ENCODE measurements around the gene DCUN1D1.

The DCUN1D1 gene

DNA sequence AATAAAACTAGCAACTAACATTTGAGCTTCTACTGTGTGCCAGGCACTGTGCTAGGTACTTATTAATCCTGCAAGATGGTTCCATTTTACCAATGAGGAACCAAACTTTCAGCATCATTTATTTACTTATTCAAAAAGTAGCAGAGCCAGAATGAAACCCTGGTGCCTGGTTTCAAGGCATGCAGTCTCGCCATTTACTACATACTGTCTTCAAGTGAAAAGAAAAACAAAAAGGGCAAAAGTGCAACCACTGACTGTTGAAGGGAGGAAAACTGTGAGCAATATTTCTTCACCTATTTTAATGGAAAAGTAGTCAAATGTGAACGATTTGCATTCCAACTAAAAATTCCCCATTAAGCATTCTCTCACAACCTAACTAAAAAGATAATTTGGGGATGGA, 8.7 kb downstream of the DCUN1D1 start:
- DNase-seq = no peak

DNA sequence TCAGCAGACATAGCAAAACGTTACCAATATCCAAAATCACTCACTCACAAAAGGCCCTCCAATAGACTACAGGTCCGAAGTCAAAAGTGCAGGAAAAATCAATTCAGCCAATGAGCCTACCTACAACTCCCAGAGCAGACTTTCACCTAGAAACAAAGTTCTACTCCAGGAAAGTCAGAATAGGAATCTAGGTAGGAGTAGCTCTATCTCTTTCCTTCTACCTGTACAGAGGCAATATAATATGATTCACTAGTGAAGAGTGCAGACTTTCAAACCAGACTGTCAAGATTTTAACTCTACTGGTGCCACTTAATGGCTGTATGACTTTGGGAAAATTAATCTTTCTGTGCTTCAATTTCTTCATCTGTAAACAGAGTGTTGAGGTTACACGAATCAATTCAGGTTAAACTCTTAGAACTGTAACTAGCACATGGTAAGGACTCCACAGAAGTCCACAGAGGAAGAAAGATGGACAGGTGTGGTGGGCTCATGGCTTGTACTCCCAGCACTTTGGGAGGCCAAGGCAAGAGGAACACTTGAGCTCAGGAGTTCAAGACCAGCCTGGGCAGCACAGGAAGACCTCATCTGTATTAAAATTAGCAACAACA, 9.4 kb downstream of the DCUN1D1 start:
- DNase-seq = no peak

DNA sequence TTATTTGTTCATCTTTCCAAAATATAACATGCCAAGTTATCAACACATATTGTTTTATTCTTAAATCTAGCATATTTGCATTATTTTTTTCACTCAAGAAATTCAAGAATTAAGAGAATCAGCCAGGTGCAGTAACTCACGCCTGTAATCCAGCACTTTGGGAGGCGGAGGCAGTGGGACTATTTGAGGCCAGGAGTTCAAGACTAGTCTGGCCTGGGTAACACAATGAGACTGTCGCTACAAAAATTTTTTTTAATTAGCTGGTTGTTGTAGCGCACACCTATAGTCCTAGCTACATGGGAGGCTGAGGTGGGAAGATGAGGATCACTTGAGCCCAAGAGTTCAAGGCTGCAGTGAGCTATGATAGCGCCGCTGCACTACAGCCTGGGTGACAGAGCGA, 10.5 kb downstream of the DCUN1D1 start:
- no peak for DNase-seq

DNA sequence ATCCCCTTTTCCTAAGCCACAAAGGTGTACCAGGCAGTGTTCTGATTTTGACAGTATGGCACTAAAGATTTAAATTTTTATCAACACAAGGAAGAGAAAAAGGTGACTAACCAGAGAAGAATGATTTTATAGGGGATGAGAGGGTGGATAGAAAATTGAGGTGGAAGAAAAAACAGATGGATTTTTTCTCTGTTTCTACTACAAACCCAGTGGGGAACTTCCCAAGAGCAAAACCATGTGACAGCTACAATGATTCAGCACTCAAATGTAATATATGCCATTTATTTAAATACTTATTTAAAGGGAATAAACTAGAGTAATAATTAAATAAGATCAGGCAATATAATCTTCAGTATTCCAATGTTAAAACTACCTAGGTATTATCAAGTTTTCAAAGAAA, 11.1 kb downstream of the DCUN1D1 start:
- no peak for DNase-seq

DNA sequence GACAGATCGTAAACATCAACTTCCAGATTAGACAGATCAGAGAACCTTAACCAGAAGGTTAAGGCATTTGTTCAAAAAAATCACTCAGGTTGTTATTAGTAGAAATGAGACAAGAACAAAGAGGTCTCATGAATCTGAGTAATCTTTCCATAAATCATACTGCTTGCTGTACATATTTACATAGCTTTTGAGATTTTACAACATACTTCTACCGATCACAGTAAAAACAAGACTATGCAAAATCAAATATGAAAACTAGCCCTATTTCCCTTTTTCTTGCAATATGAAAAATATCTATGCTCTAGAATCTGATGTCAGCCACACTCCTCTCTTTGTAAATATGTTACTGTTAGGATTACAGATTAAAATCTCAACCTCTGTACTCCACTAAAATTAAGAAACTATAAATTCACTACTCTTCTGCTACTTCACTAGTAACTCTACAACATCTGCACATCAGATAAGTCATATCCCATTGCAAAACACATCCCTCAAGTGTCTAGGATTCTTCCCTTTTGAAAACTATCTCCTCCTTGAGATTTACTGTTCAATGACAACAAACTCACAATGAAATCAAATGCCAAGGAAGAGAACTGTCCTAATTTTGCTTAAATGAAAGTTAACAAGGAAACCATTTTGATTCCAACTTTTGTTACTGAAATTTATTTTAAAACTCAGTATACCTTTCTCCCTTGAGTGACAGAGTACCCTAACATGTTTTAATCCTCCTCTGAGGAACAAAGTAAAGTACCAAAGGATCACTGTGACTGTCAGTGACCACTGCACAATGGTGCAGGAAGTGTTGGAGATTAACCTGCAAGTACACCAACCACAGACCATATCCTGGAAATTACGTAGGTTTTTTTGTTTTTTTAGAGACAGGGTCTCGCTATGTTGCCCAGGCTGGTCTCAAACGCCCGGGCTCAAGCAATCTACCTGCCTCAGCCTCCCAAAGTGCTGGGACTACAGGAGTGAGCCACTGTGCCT, 12.8 kb downstream of the DCUN1D1 start:
- DNase-seq = peak; percentile 27

DNA sequence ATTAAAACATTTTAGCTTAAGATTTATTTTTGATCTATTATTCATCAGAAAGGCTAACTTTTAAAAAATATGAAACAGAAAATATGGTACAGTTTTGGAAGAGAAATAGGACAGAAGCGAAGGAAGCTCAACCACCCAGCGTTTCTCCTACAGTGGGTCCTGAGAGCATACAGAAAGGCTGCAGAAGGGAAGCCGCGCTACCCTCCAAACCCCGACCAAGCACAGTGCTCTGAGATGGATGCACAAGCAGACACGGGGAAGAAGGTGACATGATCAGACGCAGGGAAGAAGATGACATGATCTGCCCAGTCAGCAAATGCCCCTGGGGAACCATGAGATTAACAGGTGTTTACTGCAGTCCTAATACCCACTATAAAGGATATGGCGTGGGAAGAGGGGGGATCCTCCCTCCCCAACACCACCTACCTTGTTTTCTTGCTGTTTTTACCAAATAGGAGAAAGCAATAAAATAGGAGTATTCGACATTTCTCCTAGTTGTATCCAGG, 14.4 kb downstream of the DCUN1D1 start:
- DNase-seq = no peak

DNA sequence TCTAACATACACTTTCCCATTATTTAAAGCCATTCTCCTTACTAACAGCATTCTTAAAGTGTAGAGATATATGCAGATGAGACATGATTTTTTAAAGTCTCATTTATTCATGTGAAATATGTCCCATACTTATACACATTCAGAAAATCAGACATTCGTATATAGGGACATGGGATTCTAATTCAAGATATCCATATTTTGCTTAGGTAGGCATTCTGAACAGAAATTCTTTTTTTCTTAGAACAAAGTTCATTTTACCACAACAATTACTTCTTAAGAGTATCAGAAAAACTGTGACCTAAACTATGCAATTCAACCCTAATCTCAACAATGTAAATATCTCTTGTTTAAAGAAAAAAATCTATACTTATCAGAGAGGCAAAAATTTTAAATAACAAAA, 16.2 kb downstream of the DCUN1D1 start:
- DNase-seq = no peak

DNA sequence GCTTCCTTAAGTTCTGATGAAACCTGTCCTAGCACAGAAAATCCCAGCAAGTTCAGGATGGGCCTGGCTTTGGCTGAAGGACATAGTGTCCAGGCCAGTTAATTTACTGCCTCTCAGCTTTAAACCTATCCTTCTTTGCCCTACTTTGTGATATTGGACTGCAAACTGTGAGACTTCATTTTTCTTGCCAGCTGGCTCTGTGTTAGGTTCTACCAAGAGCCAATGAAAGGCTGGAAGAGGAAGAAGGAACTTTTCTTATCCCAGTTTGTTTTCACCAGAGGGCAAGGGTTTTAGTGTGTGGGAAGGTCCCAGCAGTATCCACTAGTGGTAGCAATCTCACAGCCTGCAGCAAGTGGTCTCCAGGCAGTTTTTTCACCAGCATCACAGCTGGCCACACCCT, 18.2 kb downstream of the DCUN1D1 start:
- DNase-seq = no peak

DNA sequence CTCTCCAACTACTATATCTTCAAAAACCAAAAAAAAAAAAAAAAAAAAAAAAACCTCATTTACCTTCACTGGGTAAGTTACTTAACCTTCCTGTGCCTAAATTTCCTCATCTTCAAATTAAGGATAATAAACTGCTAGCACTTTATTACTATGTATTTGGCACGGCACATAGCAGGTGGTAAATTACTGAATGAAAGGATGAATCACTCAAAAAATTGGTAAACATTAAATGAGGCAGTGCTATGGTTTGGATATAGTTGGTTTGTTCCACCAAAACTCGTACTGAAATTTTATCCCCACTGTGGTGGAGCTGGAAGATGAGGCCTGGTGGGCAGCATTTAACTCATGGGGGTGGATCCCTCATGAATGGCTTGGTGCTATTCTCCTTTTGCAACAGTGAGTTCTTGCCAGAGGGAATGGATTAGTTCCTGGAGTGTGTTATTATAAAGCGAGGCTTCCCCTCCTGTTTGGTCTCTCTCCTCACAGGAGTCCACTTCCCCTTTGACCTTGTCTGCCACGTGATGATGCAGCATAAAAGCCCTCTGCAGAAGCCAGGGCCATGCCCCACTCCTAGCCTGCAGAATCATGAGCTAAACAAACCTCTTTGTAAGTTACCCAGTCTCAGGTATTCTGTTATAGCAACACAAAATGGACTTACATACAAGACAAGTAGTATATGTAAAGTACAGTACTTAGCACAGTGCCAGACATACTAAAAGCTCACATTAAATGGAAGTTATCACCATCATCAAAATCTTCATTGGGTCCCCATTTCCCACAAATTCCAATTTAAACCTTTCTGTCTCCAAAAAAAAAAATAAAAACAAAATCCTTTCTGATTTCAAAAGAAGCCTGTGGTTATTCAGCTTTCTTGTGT, 20.6 kb downstream of the DCUN1D1 start:
- DNase-seq = peak; percentile 45

DNA sequence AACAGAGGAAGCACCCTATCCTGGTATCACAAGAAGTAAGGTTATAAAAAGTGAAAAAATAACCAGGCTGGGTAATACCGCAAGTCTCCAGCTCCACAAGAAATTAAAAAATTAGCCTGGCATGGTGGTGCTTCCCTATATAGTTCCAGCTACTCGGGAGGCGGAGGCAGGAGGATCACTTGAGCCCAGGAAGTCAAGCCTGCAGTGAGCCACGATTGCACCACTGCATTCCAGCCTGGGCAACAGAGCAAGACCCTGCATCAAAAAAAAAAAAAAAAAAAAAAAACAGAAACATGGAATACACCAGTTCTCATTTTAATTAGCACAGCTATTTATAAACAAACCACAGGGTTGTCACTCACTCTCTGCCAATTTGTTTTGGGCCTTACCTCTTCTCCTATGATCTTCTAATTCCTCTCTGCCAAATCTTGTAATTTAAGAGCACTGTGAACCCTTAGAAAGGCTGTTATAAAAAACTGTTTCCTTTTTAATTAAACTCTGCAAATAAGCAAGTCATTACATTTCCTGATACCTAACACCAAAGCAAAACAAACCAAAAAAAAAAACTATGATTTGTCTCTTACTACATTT, 22.6 kb downstream of the DCUN1D1 start:
- no peak for DNase-seq

DNA sequence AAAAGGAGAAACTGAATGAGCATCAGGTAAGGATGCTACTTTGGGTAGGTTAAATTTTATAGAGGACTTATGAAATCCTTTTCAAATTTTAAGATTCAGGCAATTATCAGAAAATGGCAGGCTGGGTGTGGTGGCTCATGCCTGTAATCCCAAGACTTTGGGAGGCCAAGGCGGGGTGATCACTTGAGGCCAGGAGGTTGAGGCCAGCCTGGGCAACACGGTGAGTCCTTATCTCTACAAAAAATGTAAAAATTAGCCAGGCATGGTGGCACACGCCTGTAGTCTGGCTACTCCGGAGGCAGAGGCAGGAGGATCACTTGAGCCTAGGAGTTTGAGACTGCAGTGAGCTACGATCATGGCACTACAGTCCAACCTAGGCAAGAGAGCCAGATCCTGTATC, 23.1 kb downstream of the DCUN1D1 start:
- DNase-seq = no peak

DNA sequence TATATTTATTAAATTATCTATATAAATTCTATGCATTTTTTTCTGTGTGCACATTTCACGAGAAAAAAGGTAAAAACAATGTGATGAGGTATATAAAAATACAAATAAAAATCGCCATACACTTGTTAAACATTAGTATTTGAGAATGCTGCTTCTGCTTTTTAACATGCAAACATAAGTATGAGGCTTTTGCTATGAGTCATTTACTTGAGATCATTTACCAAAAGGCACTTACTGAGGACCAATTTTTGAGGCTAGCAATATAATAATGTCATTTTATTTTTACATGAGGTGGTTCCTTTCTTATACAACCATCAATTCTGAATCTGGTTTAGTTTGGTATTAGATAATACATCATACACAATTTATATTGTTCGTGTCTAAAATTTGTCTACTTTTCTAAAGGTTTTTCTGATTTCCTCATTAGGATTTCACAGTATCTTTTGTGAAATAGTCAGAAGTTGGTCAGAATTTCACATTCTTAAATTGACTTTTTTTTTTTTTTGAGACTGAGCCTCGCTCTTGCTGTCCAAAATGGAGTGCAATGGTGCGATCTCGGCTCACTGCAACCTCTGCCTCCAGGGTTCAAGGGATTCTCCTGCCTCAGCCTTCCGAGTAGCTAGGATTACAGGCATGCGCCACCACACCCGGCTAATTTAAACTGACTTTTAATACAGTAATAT, 25.6 kb downstream of the DCUN1D1 start:
- peak; percentile 57 for DNase-seq

DNA sequence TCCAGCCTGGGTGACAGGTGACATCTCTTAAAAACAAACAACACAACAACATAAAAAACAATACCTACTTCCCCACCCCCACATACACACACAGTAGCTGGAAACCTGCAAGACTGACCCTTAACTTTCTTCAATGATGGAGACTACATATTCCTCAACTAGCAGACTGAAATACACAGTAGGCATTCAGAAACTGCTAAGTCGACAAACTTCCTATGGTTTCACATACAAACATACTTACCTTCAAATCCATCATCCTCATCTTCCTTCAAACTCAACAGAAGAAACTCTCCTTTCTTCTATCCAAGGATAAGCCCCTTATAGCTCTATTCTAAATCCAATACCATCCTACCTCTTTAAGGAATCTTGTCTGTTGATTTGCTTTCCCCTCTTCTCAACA, 30.6 kb downstream of the DCUN1D1 start:
- no peak for DNase-seq

DNA sequence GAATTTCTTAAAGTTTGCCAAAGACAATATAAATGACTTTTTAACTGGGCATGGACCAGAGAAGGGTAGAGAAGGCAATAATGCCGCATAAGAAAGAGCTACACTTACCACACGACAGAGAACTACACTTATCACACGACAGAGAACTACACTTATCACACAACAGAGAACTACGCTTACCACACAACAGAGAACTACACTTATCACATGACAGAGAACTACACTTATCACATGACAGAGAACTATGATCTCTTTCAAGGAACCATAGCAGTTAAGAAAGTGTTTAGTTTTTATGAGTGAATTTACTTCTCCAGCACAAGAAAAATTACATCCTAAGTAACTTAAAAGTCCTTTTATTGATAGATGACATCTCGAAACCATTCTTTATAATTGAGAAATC, 32.0 kb downstream of the DCUN1D1 start:
- no peak for DNase-seq

DNA sequence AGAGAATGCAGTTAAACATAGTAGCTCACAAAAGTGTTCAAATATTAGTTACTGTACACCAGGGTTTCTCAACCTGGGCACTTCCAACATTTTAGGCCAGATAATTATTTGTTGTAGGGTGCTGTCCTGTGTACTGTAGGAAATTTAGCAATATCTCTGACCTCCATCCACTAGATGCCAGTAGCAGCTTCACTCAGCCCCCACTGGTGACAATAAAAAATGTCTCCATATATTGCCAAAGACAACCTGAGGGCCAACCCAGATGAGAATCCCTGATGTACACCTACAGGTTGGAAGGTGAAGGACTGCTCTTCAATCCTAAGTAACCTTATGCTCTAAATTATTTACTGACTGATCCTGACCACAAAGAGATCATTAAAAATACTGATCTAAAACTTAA, 32.5 kb downstream of the DCUN1D1 start:
- DNase-seq = no peak

DNA sequence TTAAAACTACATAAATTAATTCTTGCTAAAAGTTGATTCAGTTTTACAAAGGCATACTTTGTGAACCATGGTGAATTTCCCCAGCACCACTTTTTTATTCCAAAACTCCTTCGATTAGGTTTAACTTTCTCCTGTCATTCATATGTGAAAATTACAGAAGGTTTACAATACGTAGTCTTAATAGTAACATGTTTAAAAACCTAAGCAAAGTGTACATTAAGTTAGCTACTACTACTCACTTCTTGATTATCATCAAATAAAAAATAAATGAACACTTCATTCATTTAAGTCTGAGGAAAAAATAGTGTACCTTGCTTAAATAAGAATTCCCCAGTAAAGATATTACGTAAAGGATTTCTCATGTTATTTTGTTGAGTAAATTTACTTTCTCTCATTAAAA, 38.6 kb downstream of the DCUN1D1 start:
- DNase-seq = no peak

DNA sequence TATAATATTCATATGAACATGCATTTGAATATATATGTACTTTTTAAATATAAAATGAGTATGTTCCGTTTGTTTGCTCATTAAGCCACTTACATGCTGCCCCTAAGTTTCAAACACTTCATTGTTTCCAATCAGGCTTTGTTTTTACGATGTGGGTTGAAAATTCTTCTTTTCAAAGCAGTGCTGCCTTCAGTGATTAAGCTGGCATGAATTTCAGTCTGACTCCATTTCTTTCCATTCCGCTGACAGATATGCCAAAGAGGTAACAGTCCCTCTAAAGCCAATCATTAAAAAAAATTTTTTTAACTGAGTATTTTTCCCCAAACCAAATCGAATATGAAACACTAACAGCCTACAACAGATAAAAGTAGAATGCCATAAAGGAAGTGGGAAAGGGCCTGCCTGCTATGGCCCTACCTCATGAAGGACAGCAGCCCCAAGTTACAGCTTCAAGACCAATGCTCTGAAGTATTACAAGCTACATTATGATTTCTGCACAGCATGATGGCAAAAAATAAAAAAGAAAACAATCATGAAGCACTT, 40.0 kb downstream of the DCUN1D1 start:
- DNase-seq = no peak

DNA sequence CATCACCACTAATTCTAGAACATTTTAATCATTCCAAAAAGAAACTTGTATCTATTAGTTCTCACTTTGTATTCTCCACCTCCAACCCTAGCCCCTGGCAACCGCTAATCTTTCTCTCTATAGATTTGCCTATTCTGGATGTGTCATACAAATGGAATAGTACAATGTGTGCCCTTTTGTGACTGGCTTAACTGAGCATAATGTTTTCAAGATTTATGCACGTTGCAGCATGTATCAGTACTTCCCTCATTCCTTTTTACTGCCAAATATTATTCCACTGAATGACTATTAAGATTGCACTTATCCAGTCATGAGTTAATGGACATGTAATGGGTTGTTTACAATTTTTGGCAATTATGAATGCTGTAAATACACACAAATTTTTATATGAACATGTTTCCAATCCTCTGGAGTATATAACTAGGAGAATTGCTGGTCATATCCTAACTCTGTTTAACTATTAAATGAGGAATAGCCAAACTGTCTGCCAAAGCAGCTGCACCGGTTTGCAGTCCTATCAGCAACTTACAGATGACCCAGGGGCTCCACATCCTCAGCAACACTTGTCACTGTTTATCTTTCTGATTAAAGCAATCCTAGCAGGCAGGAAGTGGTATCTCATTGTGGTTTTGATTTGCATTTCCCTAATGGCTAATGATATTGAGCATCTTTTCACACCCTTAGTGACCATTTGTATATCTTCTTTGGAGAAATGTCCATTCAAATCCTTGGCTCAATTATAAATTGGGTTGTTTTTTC, 42.9 kb downstream of the DCUN1D1 start:
- no peak for DNase-seq

DNA sequence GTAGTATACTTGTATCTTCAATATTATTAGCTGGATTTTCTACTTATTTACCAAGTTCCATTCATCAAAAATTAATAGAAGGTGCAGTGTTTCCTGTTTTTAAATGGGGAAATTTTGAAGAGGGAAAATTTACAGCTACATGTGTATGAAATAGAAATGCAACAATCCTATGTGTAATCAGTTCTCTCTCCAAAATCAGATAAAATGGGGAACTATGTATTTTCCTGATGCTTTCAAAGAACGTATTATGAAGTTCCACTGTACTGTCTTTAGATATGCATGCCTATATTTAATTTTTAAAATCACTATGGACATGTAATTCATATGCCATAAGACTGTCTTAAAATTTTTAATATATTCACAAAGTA, 43.4 kb downstream of the DCUN1D1 start:
- no peak for DNase-seq

DNA sequence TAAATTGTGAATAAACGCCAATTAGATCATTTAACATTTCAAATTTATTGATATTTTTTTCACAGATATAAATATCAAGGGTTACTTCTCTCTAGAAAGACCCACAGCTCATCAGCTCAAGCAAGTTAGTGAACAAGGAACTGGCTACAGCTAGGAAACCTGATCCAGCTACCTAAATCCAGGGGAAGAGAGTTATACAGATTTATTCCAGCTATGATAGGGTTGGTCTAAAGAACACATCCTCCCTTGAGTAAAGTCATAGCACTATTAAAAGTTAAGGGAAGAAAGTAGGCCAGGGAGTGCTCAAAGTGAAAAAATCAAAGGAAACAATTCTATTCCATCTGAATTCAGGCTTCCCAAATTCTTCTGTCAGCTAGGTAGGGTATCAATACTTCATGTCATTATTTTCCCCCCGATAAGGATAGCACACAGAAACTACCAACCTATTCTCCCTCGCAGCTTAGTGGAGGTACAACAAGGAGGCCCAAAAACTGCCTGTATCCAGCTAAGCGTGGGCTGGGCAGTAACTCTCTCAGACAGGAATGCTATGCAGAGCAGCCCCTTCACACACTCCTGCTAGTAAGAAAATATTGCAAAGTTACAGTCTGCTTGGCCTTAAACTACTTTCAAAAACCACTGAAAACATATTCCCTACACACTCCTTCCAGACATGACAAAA, 44.0 kb downstream of the DCUN1D1 start:
- no peak for DNase-seq

DNA sequence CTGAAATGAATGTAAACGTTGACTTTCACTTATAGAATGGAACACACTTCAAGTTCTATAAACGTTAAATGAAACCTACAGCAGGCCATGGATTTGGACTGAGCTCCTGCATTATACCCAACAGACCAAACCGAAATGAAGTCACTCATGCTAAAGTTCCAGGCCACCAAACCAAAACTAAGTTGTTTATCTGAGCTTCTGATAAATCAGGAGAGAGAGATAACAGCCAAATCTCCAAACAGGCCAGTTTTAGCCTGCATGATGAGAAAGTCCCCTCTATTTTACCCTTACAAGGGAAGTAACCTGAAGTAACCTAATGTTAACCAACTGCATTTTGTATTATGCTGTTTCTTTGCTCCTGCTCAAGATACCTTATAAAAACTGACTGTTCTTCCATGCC, 44.5 kb downstream of the DCUN1D1 start:
- no peak for DNase-seq

Measured in MV-4-11 (cell line).